ENCODE data around the gene IFT80. TPM values are rescaled to one million over a fixed set of nuclear protein-coding genes. Genes with fewer than 3 reads are reported as not detected.

The IFT80 gene
- total and polyA plus RNA-seq, 4 experiments from 2014 or later, result 4.1 to 38.8 (median 19.6) TPM

DNA sequence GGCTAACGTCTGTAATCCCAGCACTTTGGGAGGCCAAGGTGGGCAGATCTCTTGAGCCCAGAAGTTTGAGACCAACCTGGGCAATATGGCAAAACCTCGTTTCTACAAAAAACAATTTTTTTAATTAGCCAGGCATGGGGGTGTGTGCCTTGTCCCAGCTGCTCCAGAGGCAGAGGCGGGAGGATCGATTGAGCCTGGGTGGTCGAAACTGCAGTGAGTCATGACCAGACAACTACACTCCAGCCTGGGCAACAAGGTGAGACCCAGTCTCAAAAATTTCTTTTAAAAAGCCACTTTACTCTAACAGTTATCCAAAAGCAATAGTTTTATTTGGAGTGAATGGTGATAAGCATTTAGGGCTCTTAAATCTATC lies 38.0 kb upstream of the IFT80 start:
- POLR2A ChIA-PET (ENCODE audit: partially characterized antibody), result interaction anchor here (1.7 kb wide), 1 partner anchor 9 kb away, joined by 6 read pairs; no protein-coding TSS in a partner anchor
- intact Hi-C loops (cut with micrococcal nuclease), result no loop called here

DNA sequence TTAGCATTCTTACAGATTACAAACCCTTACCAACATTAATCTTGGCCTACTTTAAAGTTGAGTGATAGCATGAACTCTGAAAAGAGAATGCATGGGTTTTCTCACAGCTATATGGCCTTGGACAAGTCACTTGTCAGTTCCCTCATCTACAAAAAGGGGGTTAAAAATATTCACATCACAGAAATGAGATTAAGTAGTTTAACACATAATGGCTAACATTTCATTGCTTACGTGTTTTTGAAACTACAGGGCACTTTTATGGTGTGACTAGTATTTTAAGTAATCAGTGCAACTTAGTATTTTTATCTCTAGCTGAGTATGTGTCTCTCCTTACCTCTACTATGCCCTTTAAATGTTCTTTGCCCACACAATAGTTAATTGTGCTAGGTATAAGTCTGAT lies 36.7 kb upstream of the IFT80 start:
- Mint-ChIP-seq H3K27me3 (no peaks in the 10 kb centered on the region), H3K36me3 (peaks cover 54 to 79% of the 10 kb centered on the region in 2 donors), H3K27ac (no peak overlapping the region), H3K4me1 (peaks cover 28 to 55% (median 45%) of the 10 kb centered on the region in 4 donors), H3K4me3 (peak overlapping the region in 1 of 8 donors; percentile 54), H3K9me3 (no peaks in the 10 kb centered on the region)
- POLR2A ChIA-PET (ENCODE audit: partially characterized antibody), result interaction anchor here (1.4 to 1.7 kb wide), 2 partner anchors 11 to 13 kb away, joined by 6 to 8 read pairs; partner anchors contain the start of gene TRIM59
- Histone ChIP-seq H3K4me3 (ENCODE audit: low read length in 2 of 2) (no peak overlapping the region), H3K9me3 (ENCODE audit: control insufficient read depth in 1 of 2, low read length in 2 of 2) (no peaks in the 10 kb centered on the region), H3K27me3 (ENCODE audit: insufficient read depth, low read length) (no peaks in the 10 kb centered on the region), H3K36me3 (ENCODE audit: insufficient read depth, low read length) (peaks cover 9% of the 10 kb centered on the region), H3K4me1 (ENCODE audit: insufficient read depth, low read length) (peaks cover 36% of the 10 kb centered on the region), H3K27ac (ENCODE audit: low read depth, low read length) (no peak overlapping the region)
- DNase-seq, result no peak
- CTCF ChIA-PET (ENCODE audit: partially characterized antibody), result interaction anchor here (0.8 to 4.2 kb wide), 3 partner anchors 9 to 24 kb away, joined by 3 to 17 read pairs (median 10); partner anchors contain the start of gene TRIM59
- intact Hi-C loops (cut with micrococcal nuclease), result no loop called here

More for the DNA sequence above, 38.0 kb upstream of the IFT80 start:
- Mint-ChIP-seq H3K4me1 (peaks cover 28 to 64% (median 48%) of the 10 kb centered on the region in 4 donors), H3K9me3 (no peaks in the 10 kb centered on the region), H3K36me3 (peaks cover 46 to 74% of the 10 kb centered on the region in 2 donors), H3K27me3 (no peaks in the 10 kb centered on the region), H3K27ac (peak overlapping the region in 4 of 7 donors; percentile 12 to 70 (median 27)), H3K4me3 (peak overlapping the region in 3 of 8 donors; percentile 29 to 51 (median 47))
- no peak overlapping the region for H3K27ac ChIP-seq (ENCODE audit: low read depth, low read length)
- H3K4me3 ChIP-seq (ENCODE audit: low read length in 2 of 2), result no peak overlapping the region
- peaks cover 9% of the 10 kb centered on the region for H3K36me3 ChIP-seq (ENCODE audit: insufficient read depth, low read length)
- no peaks in the 10 kb centered on the region for H3K27me3 ChIP-seq (ENCODE audit: insufficient read depth, low read length)
- DNase-seq, result no peak
- CTCF ChIA-PET (ENCODE audit: partially characterized antibody), result interaction anchor here (1.9 to 4.2 kb wide), 2 partner anchors 12 to 25 kb away, joined by 10 to 17 read pairs; partner anchors contain the start of gene TRIM59
- no peaks in the 10 kb centered on the region for H3K9me3 ChIP-seq (ENCODE audit: control insufficient read depth in 1 of 2, low read length in 2 of 2)
- H3K4me1 ChIP-seq (ENCODE audit: insufficient read depth, low read length), result peaks cover 42% of the 10 kb centered on the region

DNA sequence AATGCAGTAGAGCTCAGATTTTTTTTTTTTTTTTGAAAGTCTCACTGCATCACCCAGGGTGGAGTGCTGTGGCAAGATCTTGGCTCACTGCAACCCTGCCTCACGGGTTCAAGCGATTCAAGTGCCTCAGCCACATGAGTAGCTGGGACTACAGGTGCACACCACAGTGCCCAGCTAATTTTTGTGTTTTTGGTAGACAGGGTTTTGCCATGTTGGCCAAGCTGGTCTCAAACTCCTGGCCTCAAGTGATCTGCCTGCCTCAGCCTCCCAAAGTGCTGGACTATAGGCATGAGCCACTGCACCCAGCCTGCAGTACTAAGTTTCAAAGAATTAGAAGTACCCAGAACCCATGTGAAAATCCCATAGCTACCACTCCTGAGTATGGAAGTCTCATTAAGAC lies 36.1 kb upstream of the IFT80 start:
- Mint-ChIP-seq H3K27ac (no peak overlapping the region), H3K27me3 (no peaks in the 10 kb centered on the region), H3K4me1 (peaks cover 26 to 48% (median 41%) of the 10 kb centered on the region in 4 donors), H3K4me3 (no peak overlapping the region), H3K36me3 (peaks cover 54 to 79% of the 10 kb centered on the region in 2 donors), H3K9me3 (no peaks in the 10 kb centered on the region)
- DNase-seq, result no peak
- POLR2A ChIA-PET (ENCODE audit: partially characterized antibody), result interaction anchor here (0.9 to 1.4 kb wide), 2 partner anchors 9 to 14 kb away, joined by 3 to 8 read pairs; partner anchors contain the start of gene TRIM59
- CTCF ChIA-PET (ENCODE audit: partially characterized antibody), result interaction anchor here (1.9 to 4.2 kb wide), 2 partner anchors 14 to 23 kb away, joined by 10 to 17 read pairs; partner anchors contain the start of gene TRIM59
- Histone ChIP-seq H3K36me3 (ENCODE audit: insufficient read depth, low read length) (peaks cover 11% of the 10 kb centered on the region), H3K4me3 (ENCODE audit: low read length in 2 of 2) (no peak overlapping the region), H3K4me1 (ENCODE audit: insufficient read depth, low read length) (peaks cover 36% of the 10 kb centered on the region), H3K9me3 (ENCODE audit: control insufficient read depth in 1 of 2, low read length in 2 of 2) (no peaks in the 10 kb centered on the region), H3K27me3 (ENCODE audit: insufficient read depth, low read length) (no peaks in the 10 kb centered on the region), H3K27ac (ENCODE audit: low read depth, low read length) (no peak overlapping the region)
- intact Hi-C loops (cut with micrococcal nuclease), result no loop called here

DNA sequence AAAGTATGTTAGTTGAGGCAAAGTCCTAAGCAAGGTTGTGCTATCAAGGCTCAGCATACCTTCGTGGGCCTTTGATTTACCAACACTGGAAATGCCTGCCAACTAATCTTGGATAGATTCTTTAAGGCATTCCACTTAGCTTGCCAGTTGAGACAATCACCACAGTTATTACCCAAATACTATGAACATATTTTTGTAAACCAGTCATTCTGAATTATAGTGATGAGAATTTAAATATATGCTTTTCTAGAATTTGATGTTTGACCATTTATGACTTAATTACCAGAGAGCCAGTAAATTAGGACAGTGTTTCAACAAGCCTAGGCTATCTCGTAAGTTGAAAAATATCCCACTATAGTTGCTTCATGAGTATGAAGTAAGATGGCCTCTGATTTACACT lies 35.0 kb upstream of the IFT80 start:
- peaks cover 34% of the 10 kb centered on the region for H3K4me1 ChIP-seq (ENCODE audit: insufficient read depth, low read length)
- Mint-ChIP-seq H3K36me3 (peaks cover 47 to 73% of the 10 kb centered on the region in 2 donors), H3K27me3 (no peaks in the 10 kb centered on the region), H3K4me3 (no peak overlapping the region), H3K4me1 (peaks cover 24 to 41% (median 34%) of the 10 kb centered on the region in 4 donors), H3K9me3 (no peaks in the 10 kb centered on the region), H3K27ac (no peak overlapping the region)
- H3K36me3 ChIP-seq (ENCODE audit: insufficient read depth, low read length), result peaks cover 12% of the 10 kb centered on the region
- CTCF ChIA-PET (ENCODE audit: partially characterized antibody), result interaction anchor here (4.2 kb wide), 1 partner anchor 15 kb away, joined by 17 read pairs; the partner anchor contains the start of gene TRIM59
- H3K9me3 ChIP-seq (ENCODE audit: control insufficient read depth in 1 of 2, low read length in 2 of 2), result no peaks in the 10 kb centered on the region
- POLR2A ChIA-PET (ENCODE audit: partially characterized antibody), result interaction anchor here (0.9 kb wide), 1 partner anchor 8 kb away, joined by 3 read pairs; no protein-coding TSS in a partner anchor
- intact Hi-C loops (cut with micrococcal nuclease), result no loop called here
- no peak for DNase-seq
- H3K4me3 ChIP-seq (ENCODE audit: low read length in 2 of 2), result no peak overlapping the region
- H3K27ac ChIP-seq (ENCODE audit: low read depth, low read length), result no peak overlapping the region
- no peaks in the 10 kb centered on the region for H3K27me3 ChIP-seq (ENCODE audit: insufficient read depth, low read length)

DNA sequence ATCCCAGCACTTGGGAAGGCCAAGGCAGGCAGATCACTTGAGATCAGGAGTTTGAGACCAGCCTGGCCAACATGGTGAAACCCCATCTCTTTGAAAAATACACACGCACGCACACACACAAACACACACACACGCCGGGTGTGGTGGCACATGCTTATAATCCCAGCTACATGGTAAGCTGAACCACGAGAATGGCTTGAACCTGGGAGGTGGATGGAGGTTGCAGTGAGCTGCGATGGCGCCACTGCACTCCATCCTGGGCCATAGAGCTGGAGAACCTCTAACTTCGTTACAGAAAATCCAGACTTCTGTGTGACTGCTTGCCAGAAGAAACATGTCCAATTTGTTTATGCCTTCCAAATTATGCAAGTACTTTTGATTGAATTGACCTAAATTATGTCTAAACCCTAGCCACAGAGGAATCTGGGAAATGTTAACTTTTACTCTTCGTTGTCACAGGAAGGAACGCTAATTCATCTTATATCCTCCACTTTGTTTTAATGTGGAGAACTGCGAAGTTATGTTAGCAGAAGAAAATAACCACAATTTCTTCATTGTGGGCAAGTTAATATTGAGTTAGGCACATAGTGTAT lies 28.9 kb upstream of the IFT80 start:
- Mint-ChIP-seq H3K27ac (peak overlapping the region in 1 of 7 donors; percentile 24), H3K27me3 (no peaks in the 10 kb centered on the region), H3K4me3 (no peak overlapping the region), H3K4me1 (peaks cover 0 to 5% (median 2%) of the 10 kb centered on the region in 4 donors), H3K36me3 (peaks cover 39 to 73% of the 10 kb centered on the region in 2 donors), H3K9me3 (no peaks in the 10 kb centered on the region)
- CTCF ChIA-PET (ENCODE audit: partially characterized antibody), result interaction anchor here (1.1 to 2.0 kb wide), 3 partner anchors 12 to 22 kb away, joined by 6 to 8 read pairs (median 8); partner anchors contain the start of gene TRIM59
- H3K27me3 ChIP-seq (ENCODE audit: insufficient read depth, low read length), result no peaks in the 10 kb centered on the region
- H3K36me3 ChIP-seq (ENCODE audit: insufficient read depth, low read length), result peaks cover 37% of the 10 kb centered on the region
- H3K27ac ChIP-seq (ENCODE audit: low read depth, low read length), result no peak overlapping the region
- no peak for DNase-seq
- POLR2A ChIA-PET (ENCODE audit: partially characterized antibody), result no interaction called here
- no peaks in the 10 kb centered on the region for H3K4me1 ChIP-seq (ENCODE audit: insufficient read depth, low read length)
- intact Hi-C loops (cut with micrococcal nuclease), result no loop called here
- H3K9me3 ChIP-seq (ENCODE audit: control insufficient read depth in 1 of 2, low read length in 2 of 2), result no peaks in the 10 kb centered on the region
- no peak overlapping the region for H3K4me3 ChIP-seq (ENCODE audit: low read length in 2 of 2)

DNA sequence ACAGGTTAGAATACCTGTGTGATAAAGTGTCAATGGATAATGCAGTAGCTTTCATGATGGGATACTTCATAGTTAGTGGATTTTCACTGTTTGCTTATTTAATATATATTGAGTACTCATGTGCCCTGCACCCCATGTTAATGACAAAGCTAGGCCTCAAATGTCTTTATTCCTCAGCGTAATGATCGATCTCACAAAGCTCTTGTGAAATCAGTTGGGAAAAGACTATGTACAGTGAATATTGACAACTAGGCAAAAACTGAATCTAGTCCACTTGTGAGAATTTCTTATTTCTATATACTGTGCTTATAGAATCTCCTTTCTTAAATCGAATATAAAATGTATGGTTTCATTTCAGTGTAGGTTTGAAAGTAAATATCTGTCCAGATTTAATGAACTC lies 18.3 kb upstream of the IFT80 start:
- intact Hi-C loops (cut with micrococcal nuclease), result no loop called here
- H3K9me3 Mint-ChIP-seq, result no peaks in the 10 kb centered on the region
- CTCF ChIA-PET (ENCODE audit: partially characterized antibody), result interaction anchor here (0.9 to 3.2 kb wide), 3 partner anchors 179 to 530 kb away, joined by 3 to 25 read pairs (median 3); no protein-coding TSS in a partner anchor
- Histone ChIP-seq H3K4me1 (ENCODE audit: insufficient read depth, low read length) (peaks cover 16% of the 10 kb centered on the region), H3K4me3 (ENCODE audit: low read length in 2 of 2) (no peak overlapping the region), H3K27me3 (ENCODE audit: insufficient read depth, low read length) (no peaks in the 10 kb centered on the region), H3K9me3 (ENCODE audit: control insufficient read depth in 1 of 2, low read length in 2 of 2) (no peaks in the 10 kb centered on the region), H3K36me3 (ENCODE audit: insufficient read depth, low read length) (peaks cover 4% of the 10 kb centered on the region), H3K27ac (ENCODE audit: low read depth, low read length) (no peak overlapping the region)
- H3K4me1 Mint-ChIP-seq, result peaks cover 10 to 17% (median 13%) of the 10 kb centered on the region in 4 donors
- POLR2A ChIA-PET (ENCODE audit: partially characterized antibody), result interaction anchor here (1.2 kb wide), 1 partner anchor 32 kb away, joined by 3 read pairs; the partner anchor contains the start of gene TRIM59
- H3K27me3 Mint-ChIP-seq, result no peaks in the 10 kb centered on the region
- no peak overlapping the region for H3K4me3 Mint-ChIP-seq
- peaks cover 8 to 57% of the 10 kb centered on the region in 2 donors for H3K36me3 Mint-ChIP-seq
- DNase-seq, result no peak
- H3K27ac Mint-ChIP-seq, result peak overlapping the region in 2 of 7 donors; percentile 7 to 38
